UCSD-AML1 (cell line): Measurements from ENCODE around the gene VPS51.

Experiments used
- DNase-seq: peaks from one replicate; lab custom pipeline; 2025; ENCODE audit not compliant: unreplicated experiment; lab: John Stamatoyannopoulos, UW

VPS51 gene

DNA sequence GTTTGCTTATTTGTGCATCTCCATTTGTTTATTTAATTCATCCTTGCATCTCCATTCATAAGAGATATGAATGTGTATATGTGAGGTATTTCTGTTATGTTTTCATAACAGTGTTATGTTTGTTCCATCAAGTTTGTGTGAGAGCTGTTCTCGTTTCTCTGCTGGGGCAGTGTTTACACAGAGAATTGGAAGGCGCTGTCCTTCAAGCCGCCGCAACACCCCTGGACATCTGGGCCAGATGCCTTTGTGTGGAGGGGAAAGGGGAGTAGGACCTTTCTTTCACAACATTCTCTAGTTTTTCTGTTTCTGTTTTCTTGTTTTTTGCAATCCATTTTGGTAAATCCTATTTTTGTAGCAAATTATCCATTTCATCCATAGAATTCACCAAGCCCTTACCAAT is 8.6 kb downstream of the VPS51 start:
- no peak for DNase-seq

DNA sequence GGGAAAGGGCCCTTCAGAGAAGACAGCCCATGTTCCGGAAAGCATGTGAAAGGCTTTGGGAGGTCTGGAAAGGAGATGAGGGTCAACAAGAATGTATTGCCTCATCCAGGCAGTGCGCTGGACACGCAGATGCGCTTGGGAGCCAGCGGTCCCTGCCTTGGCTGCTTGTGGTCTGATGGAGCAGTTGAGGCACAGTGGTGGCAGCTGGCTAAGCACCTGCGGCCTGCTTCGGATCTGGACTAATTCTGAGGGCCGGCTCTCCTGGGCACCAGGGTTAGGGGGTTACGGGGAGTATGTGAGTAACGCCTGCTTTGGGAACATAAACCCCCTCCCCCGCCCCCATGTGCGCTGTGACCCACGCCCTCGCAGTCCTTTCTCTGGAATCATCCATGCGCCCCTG is 11.1 kb downstream of the VPS51 start:
- DNase-seq: no peak

DNA sequence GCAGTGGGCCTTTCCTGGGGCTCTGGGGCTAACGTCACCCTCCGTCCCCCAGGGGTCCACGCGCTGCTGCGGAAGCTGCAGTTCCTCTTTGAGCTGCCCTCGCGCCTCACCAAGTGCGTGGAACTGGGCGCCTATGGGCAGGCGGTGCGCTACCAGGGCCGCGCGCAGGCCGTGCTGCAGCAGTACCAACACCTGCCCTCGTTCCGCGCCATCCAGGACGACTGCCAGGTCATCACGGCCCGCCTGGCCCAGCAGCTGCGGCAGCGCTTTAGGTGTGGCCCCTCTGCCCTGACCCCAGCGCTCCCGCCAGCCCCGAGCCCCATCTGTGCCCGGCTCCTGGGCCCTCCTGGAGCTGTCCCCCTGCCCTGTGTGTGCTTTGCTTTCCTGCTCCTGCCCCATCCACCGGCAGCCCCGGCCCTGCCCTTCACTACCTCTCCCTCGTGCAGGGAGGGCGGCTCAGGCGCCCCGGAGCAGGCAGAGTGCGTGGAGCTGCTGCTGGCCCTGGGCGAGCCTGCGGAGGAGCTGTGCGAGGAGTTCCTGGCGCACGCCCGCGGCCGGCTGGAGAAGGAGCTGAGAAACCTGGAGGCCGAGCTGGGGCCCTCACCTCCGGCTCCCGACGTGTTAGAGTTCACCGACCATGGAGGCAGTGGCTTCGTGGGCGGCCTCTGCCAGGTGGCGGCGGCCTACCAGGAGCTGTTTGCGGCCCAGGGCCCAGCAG is 11.9 kb downstream of the VPS51 start:
- no peak for DNase-seq

DNA sequence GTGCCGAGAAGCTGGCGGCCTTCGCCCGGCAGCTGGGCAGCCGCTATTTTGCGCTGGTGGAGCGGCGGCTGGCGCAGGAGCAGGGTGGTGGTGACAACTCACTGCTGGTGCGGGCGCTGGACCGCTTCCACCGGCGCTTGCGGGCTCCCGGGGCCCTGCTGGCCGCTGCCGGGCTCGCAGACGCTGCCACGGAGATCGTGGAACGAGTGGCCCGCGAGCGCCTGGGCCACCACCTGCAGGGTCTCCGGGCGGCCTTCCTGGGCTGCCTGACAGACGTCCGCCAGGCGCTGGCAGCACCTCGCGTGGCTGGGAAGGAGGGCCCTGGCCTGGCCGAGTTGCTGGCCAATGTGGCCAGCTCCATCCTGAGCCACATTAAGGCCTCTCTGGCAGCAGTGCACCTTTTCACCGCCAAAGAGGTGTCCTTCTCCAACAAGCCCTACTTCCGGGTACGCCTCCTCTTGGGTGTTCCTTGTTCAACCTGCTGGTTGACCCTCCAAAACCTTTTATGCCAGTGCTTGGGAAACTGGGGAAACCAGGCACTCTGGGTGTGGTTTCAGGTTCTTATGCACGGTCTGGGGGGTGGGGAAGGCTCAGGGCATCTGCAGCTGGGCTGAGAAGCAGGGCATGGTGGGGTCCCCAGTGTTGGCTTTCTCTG is 12.6 kb downstream of the VPS51 start:
- no peak for DNase-seq

DNA sequence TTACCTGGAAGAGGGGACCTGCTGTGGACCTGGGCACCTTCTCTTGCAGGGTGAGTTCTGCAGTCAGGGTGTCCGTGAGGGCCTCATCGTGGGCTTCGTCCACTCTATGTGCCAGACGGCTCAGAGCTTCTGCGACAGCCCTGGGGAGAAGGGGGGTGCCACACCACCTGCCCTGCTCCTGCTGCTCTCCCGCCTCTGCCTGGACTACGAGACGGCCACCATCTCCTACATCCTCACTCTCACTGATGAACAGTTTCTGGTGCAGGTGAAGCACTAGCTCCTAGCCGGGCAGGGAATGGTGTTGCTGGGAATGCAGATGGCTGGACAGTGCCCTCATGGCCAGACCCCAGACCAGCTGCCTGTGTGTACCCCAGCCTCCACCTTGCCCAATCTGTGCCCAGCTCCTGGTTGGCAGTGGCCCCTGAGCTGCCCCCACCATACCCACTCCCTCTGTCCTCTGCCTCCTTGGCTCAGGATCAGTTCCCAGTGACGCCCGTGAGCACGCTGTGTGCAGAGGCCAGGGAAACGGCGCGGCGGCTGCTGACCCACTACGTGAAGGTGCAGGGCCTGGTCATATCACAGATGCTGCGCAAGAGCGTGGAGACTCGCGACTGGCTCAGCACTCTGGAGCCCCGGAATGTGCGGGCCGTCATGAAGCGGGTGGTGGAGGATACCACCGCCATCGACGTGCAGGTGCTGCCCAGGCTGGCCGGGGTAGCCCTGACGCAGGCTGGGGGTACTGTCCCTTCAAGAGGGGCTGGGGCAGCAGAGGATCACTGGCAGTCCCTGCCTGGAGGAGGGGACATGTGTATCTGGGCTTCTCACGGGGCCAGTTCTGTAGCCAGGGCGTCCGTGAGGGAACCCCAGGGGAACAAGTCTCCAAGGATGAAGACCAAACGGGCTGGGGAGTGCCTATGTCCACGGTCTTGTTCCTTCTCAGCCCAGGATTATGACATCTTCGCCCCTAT is 13.5 kb downstream of the VPS51 start:
- no peak for DNase-seq

DNA sequence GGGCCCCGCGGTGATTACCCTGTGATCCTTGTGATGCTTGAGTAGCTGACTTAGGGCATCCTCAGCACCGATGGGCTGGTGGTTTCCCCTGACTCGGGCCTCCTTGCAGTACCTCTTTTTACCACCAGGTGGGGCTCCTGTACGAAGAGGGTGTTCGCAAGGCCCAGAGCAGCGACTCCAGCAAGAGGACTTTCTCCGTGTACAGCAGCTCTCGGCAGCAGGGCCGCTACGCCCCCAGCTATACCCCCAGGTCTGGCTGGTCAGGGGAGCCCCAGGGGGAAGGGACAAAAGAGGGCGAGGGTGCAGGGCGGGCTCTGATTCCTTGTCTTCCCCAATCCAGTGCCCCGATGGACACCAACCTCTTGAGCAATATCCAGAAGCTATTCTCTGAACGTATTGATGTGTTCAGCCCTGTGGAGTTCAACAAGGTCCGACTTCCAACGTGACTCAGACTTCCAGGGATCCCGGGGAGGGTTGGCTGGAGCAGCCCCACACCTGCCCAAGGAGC is 14.4 kb downstream of the VPS51 start:
- peak; percentile 85 for DNase-seq

DNA sequence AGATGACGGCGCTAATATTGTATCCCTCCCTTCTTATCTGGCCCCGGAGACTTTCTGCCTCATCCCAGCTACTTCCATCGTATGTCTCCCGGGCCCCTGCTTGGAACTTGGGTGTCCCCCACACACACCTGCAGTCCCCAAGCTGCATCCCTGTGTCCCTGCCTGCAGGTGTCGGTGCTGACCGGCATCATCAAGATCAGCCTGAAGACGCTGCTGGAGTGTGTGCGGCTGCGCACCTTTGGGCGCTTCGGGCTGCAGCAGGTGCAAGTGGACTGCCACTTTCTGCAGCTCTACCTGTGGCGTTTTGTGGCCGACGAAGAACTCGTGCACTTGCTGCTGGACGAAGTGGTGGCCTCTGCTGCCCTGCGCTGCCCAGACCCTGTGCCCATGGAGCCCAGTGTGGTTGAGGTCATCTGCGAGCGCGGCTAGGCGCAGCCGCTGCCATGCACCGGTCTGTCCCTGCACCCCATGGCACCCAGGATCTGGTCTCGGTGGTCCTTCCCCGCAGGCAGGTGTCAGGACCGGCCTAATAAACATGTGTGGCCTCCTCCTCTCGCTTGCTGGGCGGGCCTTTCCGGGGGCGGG is 15.2 kb downstream of the VPS51 start:
- no peak for DNase-seq

DNA sequence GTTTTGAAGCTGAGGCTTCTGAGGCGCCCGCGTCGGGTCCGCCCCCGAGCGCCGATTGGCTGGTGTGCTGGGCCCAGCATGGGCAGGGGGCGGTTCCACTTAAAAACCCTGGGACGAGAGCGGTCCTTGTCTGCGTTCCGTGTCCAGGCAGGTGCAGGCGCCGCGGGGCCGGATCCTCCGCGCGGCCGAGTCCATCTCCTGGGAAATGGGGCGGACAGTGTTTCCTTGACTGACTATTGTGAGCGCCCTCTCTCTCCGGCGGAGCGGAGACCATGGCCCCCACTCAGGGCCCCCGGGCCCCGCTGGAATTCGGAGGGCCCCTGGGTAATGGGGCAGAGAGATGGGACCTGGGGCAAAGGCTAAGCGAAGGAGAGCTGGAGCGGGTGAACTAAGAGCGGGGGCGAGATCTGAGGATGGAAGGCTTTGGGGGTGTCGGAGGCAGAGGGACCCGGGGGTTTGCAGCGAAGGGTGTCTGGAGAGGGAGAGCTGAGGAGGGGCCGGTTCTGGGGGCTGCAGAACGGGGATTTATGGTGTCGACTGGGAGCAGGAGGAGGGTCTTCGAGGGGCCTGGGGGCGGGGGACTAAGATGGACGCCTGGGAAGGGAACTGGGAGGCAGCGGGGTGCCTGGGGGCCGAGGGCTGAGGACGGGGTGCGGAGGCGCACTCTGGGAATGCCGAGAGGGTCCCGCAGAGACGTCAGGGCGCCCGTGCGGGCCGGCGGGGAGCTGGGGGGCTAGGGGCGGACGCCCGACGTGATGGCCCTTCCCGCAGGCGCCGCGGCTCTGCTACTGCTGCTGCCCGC is 15.9 kb downstream of the VPS51 start, which contains the start of gene TM7SF2:
TM7SF2 (plus strand) TSS at position 129 of the 802 bp plus-strand sequence; CDS start at position 273, 144 bp downstream.
- peak; percentile 94 for DNase-seq

DNA sequence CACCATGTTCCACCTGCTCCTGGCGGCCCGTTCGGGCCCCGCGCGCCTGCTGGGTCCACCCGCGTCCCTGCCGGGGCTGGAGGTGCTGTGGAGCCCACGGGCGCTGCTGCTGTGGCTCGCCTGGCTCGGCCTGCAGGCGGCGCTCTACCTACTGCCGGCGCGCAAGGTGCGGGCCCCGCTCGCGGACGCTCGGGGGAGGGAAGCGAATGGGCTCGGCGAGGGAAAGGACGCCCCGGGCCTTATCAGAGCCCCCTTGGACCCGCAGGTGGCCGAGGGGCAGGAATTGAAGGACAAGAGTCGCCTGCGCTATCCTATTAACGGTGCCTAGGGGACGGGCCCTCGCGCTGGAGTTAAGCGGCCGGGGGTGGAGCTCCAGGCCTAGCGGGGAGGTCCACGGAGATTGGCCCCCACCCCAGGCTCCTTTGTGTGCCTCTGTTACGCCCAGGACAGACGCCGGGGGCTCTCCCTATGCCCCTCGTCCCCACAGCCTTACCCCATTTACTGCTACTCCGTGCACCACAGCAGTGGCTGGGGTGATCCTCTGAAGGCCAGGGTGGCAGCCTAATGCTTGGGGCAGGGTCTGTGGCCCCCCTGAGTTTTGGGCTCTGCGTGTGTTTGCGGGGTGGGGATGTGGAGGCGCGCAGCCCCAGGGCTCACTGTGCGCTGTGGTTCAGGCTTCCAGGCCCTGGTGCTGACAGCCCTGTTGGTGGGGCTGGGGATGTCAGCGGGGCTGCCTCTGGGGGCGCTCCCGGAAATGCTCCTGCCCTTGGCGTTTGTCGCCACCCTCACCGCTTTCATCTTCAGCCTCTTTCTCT is 16.7 kb downstream of the VPS51 start:
- peak; percentile 77 for DNase-seq

DNA sequence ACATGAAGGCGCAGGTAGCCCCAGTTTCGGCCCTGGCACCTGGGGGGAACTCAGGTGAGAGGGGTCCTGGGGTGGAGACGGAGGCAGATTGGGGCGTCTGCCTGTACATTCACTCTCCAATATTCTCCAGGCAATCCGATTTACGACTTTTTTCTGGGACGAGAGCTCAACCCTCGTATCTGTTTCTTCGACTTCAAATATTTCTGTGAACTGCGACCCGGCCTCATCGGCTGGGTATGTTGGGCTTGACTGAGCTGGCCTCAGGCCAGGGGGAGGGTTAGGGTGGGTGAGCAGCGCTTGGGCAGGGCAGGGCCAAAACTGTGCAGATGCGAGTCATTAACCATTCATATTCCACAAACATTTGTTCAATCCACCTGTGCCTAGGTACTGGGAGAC is 17.3 kb downstream of the VPS51 start:
- DNase-seq: no peak

DNA sequence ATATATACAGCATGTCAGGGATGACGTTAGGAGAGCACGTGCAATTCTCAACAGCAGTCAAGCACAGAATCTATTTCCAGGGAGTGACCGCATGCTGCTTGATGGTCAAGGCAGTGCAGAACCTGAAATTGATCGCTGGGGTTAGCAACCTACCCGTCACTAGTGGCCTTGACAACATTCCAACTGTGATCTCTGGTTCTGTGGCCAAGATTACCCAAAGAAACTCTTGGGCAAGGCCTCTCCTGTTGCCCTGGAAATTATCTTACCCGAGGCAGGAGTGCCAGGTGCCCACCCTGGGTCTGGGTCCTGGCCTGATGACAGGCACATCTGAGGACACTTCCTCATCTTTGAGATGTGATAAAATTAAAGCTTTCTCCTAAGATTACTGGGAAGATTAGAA is 17.8 kb downstream of the VPS51 start:
- DNase-seq: no peak

DNA sequence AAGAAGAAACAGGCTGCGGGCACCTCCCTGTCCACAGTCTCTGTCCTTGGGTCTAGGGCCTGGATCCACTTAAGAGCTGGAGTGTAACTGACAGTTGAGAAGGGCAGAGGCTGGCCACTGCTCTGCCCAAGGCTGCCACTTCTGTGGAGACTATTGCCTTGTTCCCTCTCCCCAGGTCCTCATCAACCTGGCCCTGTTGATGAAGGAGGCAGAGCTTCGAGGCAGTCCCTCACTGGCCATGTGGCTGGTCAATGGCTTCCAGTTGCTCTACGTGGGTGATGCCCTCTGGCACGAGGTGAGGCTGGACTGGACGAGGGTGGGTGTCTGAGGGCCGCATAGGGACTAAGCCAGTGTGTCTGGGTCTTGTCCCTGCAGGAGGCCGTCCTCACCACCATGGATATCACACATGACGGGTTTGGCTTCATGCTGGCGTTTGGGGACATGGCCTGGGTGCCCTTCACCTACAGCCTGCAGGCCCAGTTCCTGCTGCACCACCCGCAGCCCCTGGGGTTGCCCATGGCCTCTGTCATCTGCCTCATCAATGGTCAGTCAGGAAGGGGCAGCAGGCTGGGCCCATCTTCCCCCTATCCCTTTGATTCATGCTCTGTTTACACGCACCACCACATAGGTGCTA is 18.6 kb downstream of the VPS51 start:
- no peak for DNase-seq

DNA sequence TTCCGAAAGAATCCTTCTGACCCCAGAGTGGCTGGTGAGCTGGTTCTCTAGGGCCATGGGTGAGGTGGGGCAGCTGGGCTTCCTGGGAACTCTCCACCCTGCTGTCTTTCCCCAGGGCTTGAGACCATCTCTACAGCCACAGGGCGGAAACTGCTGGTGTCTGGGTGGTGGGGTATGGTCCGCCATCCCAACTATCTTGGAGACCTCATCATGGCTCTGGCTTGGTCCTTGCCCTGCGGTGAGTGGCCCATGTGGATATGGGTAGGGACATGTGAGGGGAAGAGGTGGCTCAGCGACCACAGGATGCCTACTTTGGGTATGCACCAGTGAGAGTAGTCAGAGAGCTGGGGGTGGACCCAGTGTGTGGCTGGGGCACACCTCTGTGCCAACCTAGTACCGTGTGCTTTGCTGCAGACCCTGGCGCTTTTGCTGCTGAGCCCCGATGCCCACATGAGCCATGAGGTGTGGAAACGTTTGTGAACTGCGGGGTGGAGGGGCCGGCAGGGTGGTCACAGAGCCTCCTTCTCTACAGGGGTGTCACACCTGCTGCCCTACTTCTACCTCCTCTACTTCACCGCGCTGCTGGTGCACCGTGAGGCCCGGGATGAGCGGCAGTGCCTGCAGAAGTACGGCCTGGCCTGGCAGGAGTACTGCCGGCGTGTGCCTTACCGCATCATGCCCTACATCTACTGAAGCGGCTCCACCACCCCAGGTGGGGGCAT is 19.5 kb downstream of the VPS51 start:
- DNase-seq: no peak

DNA sequence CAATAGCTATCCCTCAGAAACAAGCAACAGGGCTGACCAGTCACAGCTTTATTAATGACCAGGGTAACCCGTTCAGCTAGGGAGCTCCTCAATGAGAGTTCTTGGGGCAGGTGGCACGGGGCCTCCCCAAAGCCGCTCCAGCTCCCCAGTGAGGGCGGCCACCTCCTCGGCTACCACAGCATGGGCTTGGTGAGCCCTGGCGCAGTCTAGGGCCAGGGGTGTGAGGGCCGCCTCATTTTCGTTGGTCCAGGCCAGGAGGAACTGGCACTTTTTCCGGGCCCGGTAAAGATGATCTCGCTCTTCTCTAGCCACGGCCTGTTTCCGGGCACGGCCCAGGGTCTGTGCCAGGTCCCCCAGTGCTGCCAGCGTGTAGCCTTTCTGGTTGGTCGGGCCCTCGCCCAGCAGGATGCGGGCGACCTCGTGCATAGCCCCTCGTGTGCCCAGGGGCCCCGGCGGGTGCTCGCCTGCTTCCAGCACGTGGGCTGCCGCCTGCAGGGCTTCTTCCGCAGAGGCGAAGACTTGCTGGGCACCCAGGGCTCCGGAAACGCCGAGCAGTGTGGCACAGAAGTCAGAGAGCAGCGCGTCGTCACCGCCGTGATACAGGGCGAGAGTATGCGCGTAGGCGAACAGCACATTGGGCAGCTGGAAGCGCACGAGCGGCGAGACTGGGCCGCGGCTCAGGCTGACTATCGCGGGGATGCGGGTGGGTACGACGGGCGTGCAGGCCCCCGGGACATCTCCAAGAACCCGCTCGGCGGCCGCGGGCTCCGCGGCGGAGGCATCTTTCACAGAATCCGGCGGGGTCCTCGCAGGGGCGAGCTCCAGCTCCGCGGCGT is 20.6 kb downstream of the VPS51 start:
- DNase-seq: no peak

DNA sequence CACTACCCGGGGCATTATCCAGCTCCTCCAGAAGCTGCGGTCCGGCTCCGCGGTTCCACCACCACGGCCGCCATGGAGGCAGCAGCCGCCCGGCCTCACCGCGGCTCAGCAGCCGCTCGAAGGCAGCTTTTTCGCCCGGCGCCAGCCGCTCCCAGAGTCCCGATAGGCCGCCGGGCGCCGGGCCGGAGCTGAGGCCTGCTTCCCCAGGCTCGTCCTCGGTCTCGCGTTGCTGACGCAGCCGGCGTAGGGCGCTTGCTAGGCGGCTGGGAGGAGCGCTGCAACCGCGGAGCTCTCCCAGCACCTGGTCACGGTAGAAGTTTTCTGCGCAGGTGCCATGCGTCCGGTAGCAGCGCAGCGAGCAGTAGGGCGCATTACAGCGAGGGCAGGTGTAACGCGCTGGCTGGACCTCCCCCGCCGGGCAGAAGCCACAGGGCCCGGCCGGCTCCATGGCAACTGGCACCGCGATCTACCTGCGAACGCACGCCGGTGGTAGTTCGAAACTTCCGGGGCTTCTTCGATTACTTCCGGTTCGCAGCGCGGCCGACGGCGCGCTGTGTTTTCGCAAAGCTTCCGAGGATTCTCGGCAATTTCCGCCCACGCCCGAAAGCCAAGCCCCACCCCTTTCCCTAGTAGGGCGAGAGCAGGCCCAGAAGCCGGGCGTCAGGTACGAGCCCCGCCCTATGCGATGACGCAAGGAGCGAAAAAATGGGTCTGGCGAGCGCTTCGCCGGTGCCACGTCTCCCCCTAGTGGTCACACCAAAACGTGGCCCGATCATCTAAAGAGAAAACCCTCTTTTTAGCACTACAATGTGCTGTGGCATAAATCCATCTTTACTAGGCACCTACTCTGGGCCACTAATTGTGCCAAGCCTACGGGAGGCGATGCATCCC is 21.4 kb downstream of the VPS51 start, which contains the start of gene ZNHIT2:
ZNHIT2 (minus strand) TSS at position 496 of the 891 bp plus-strand sequence; CDS start at position 448, 48 bp downstream.
- peak; percentile 99 for DNase-seq
